ACC112 (cell line): Measurements from ENCODE around the gene ABTB2.

Experiments used
- H2AFZ ChIP-seq: fragments of 200-600 bp; sonication (generic); one replicate; pipeline ENCODE4 v1.6.0; 2017; ENCODE audit warnings: antibody characterized with exemption, low read length; ENCODE audit not compliant: unreplicated experiment
- H3K27ac ChIP-seq: fragments of 200-600 bp; sonication (generic); 2 replicates; pipeline ENCODE4 v1.5.1; 2014; ENCODE audit warnings: low read depth, mild to moderate bottlenecking, antibody characterized with exemption, low read length, moderate library complexity
- H3K27me3 ChIP-seq: fragments of 200-600 bp; sonication (generic); 2 replicates; pipeline ENCODE4 v1.6.1; 2014; ENCODE audit warnings: mild to moderate bottlenecking, antibody characterized with exemption, low read length, moderate library complexity, mixed read lengths; ENCODE audit not compliant: insufficient read depth
- H3K36me3 ChIP-seq: fragments of 200-600 bp; sonication (generic); 2 replicates; pipeline ENCODE4 v1.6.1; 2016; ENCODE audit warnings: mild to moderate bottlenecking, antibody characterized with exemption, low read length, moderate library complexity, mixed read lengths; ENCODE audit not compliant: insufficient read depth
- H3K4me1 ChIP-seq: fragments of 200-600 bp; sonication (generic); one replicate; pipeline ENCODE4 v1.6.1; 2016; ENCODE audit warnings: low read length, mixed read lengths; ENCODE audit not compliant: insufficient read depth, unreplicated experiment, control insufficient read depth
- H3K4me3 ChIP-seq: fragments of 200-600 bp; sonication (generic); 2 replicates; pipeline ENCODE4 v1.5.1; 2014; ENCODE audit warnings: mild to moderate bottlenecking, low read depth, low read length
- H3K79me2 ChIP-seq: fragments of 200-600 bp; sonication (generic); one replicate; pipeline ENCODE4 v1.6.0; 2016; ENCODE audit warnings: low read length; ENCODE audit not compliant: control insufficient read depth, unreplicated experiment, insufficient read depth

ABTB2 gene

GRCh38 chr11:34157163-34157562, 200.6 kb downstream of the ABTB2 start:
- H3K36me3 ChIP-seq: no peaks in the 10 kb centered on the region
- H3K4me1 ChIP-seq: no peaks in the 10 kb centered on the region
- no peak overlapping the region for H3K4me3 ChIP-seq
- H3K79me2 ChIP-seq: no peaks in the 10 kb centered on the region
- H2AFZ ChIP-seq: no peak overlapping the region
- no peaks in the 10 kb centered on the region for H3K27me3 ChIP-seq
- no peak overlapping the region for H3K27ac ChIP-seq

GRCh38 chr11:34155757-34156062, 202.1 kb downstream of the ABTB2 start:
- Histone ChIP-seq H3K36me3 (no peaks in the 10 kb centered on the region), H2AFZ (no peak overlapping the region), H3K27ac (no peak overlapping the region), H3K4me3 (no peak overlapping the region), H3K27me3 (no peaks in the 10 kb centered on the region), H3K79me2 (no peaks in the 10 kb centered on the region), H3K4me1 (no peaks in the 10 kb centered on the region)

GRCh38 chr11:34155057-34155756, 202.6 kb downstream of the ABTB2 start:
- Histone ChIP-seq H3K27ac (no peak overlapping the region), H3K36me3 (no peaks in the 10 kb centered on the region), H3K27me3 (no peaks in the 10 kb centered on the region)

GRCh38 chr11:34154059-34154875, 203.5 kb downstream of the ABTB2 start:
- no peak overlapping the region for H3K27ac ChIP-seq
- H3K36me3 ChIP-seq: no peaks in the 10 kb centered on the region; the same call in 1 of the 2 replicates
- H3K27me3 ChIP-seq: no peaks in the 10 kb centered on the region
- no peaks in the 10 kb centered on the region for H3K79me2 ChIP-seq
- H3K4me1 ChIP-seq: no peaks in the 10 kb centered on the region
- no peak overlapping the region for H2AFZ ChIP-seq
- H3K4me3 ChIP-seq: no peak overlapping the region

More at GRCh38 chr11:34155057-34155756, 202.6 kb downstream of the ABTB2 start:
- no peaks in the 10 kb centered on the region for H3K4me1 ChIP-seq
- no peak overlapping the region for H2AFZ ChIP-seq
- H3K79me2 ChIP-seq: no peaks in the 10 kb centered on the region
- no peak overlapping the region for H3K4me3 ChIP-seq

GRCh38 chr11:34151916-34152845, 205.6 kb downstream of the ABTB2 start:
- Histone ChIP-seq H3K4me1 (no peaks in the 10 kb centered on the region), H3K4me3 (no peak overlapping the region), H3K27ac (no peak overlapping the region), H2AFZ (no peak overlapping the region), H3K79me2 (no peaks in the 10 kb centered on the region), H3K27me3 (no peaks in the 10 kb centered on the region), H3K36me3 (peaks cover 4% of the 10 kb centered on the region; the same call in 1 of the 2 replicates)

- H3K27me3 ChIP-seq: no peaks in the 10 kb centered on the region
- no peaks in the 10 kb centered on the region for H3K4me1 ChIP-seq
- peaks cover 6% of the 10 kb centered on the region for H3K36me3 ChIP-seq
- no peak overlapping the region for H3K27ac ChIP-seq
- no peak overlapping the region for H2AFZ ChIP-seq
- no peaks in the 10 kb centered on the region for H3K79me2 ChIP-seq
- H3K4me3 ChIP-seq: no peak overlapping the region
Measured at GRCh38 chr11:34151166-34151565, 206.6 kb downstream of the ABTB2 start.

GRCh38 chr11:34150494-34151151, 207.2 kb downstream of the ABTB2 start:
- Histone ChIP-seq H3K79me2 (no peaks in the 10 kb centered on the region), H3K27me3 (no peaks in the 10 kb centered on the region), H3K36me3 (peaks cover 7% of the 10 kb centered on the region), H3K4me3 (no peak overlapping the region), H3K4me1 (no peaks in the 10 kb centered on the region), H2AFZ (no peak overlapping the region), H3K27ac (no peak overlapping the region)

- Histone ChIP-seq H2AFZ (no peak overlapping the region), H3K27me3 (no peaks in the 10 kb centered on the region), H3K4me1 (no peaks in the 10 kb centered on the region), H3K79me2 (no peaks in the 10 kb centered on the region), H3K4me3 (no peak overlapping the region), H3K27ac (no peak overlapping the region), H3K36me3 (peaks cover 12% of the 10 kb centered on the region)
Measured at GRCh38 chr11:34149786-34150185, 208.0 kb downstream of the ABTB2 start.

GRCh38 chr11:34149274-34149673, 208.5 kb downstream of the ABTB2 start:
- Histone ChIP-seq H3K79me2 (no peaks in the 10 kb centered on the region), H3K4me1 (no peaks in the 10 kb centered on the region), H3K27ac (no peak overlapping the region), H3K27me3 (no peaks in the 10 kb centered on the region), H2AFZ (no peak overlapping the region), H3K36me3 (peaks cover 17% of the 10 kb centered on the region), H3K4me3 (no peak overlapping the region)

GRCh38 chr11:34148504-34149165, 209.2 kb downstream of the ABTB2 start:
- H3K4me1 ChIP-seq: no peaks in the 10 kb centered on the region
- peaks cover 17% of the 10 kb centered on the region for H3K36me3 ChIP-seq
- no peaks in the 10 kb centered on the region for H3K27me3 ChIP-seq
- H3K4me3 ChIP-seq: no peak overlapping the region
- H3K27ac ChIP-seq: no peak overlapping the region
- H3K79me2 ChIP-seq: no peaks in the 10 kb centered on the region
- no peak overlapping the region for H2AFZ ChIP-seq
